WTC11 (cell line): ENCODE measurements around the gene ACBD6. TPM values are rescaled to one million over a fixed set of nuclear protein-coding genes. Genes with fewer than 3 reads are reported as not detected.

Source experiments
- ATAC-seq: fragments of 200-7000 bp; cut with Tn5 transposase; 2 replicates; pipeline ENCODE4 v1.10.0; 2021; ENCODE audit warnings: mild to moderate bottlenecking, moderate library complexity
- CTCF ChIA-PET: fragments of 300-600 bp; sonication (Branson Sonifier 250); formaldehyde crosslinking; loops from one replicate; lab custom pipeline; 2021; ENCODE audit warnings: antibody characterized with exemption; lab: Charles Lee
- POLR2A ChIA-PET: fragments of 350-600 bp; sonication (Branson Sonifier 250); formaldehyde crosslinking; loops from one replicate; lab custom pipeline; 2021; ENCODE audit warnings: antibody characterized with exemption; lab: Charles Lee
- DNase-seq: peaks from one replicate; pipeline ENCODE4 v3.0.0; 2021; ENCODE audit warnings: low spot score
- H3K27ac Mint-ChIP-seq: 2 replicates; pipeline ENCODE4 v1.8.0; 2021; ENCODE audit warnings: mixed read lengths
- H3K27me3 Mint-ChIP-seq: 2 replicates; pipeline ENCODE4 v1.8.0; 2021; ENCODE audit warnings: low read depth, mild to moderate bottlenecking, moderate library complexity, mixed read lengths
- H3K36me3 Mint-ChIP-seq: 2 replicates; pipeline ENCODE4 v1.8.0; 2021; ENCODE audit warnings: mixed read lengths
- H3K4me1 Mint-ChIP-seq: 2 replicates; pipeline ENCODE4 v1.8.0; 2022; ENCODE audit warnings: mixed read lengths
- H3K4me3 Mint-ChIP-seq: 2 replicates; pipeline ENCODE4 v1.8.0; 2021; ENCODE audit warnings: mild to moderate bottlenecking, moderate library complexity, mixed read lengths
- H3K9me3 Mint-ChIP-seq: 2 replicates; pipeline ENCODE4 v1.8.0; 2021; ENCODE audit warnings: mixed read lengths
- EMX1 ChIP-seq: fragments of 250-450 bp; sonication (Bioruptor Pico); IDR thresholded peaks from 2 replicates; pipeline ENCODE4 v1.8.0; 2021; ENCODE audit warnings: mild to moderate bottlenecking
- GRHL2 ChIP-seq: fragments of 250-450 bp; sonication (Bioruptor Pico); IDR thresholded peaks from 2 replicates; pipeline ENCODE4 v1.8.0; 2022; ENCODE audit warnings: mild to moderate bottlenecking, moderate library complexity; ENCODE audit not compliant: insufficient replicate concordance, severe bottlenecking
- JUN ChIP-seq: sonication (generic); formaldehyde crosslinking; IDR thresholded peaks from 2 replicates; pipeline ENCODE4 v1.8.0; 2023; ENCODE audit warnings: mild to moderate bottlenecking, missing genetic modification reagents
- KAT7 ChIP-seq: sonication (generic); formaldehyde crosslinking; IDR thresholded peaks from 2 replicates; pipeline ENCODE4 v1.8.1; 2023; ENCODE audit warnings: missing genetic modification reagents, mild to moderate bottlenecking, borderline replicate concordance
- NFE2L1 ChIP-seq: sonication (generic); formaldehyde crosslinking; IDR thresholded peaks from 2 replicates; pipeline ENCODE4 v1.8.1; 2023; ENCODE audit warnings: missing genetic modification reagents
- OVOL2 ChIP-seq: fragments of 250-450 bp; sonication (Bioruptor Pico); IDR thresholded peaks from 2 replicates; pipeline ENCODE4 v1.9.0; 2021; ENCODE audit warnings: mild to moderate bottlenecking, borderline replicate concordance
- SMAD4 ChIP-seq: sonication (generic); formaldehyde crosslinking; IDR thresholded peaks from 2 replicates; pipeline ENCODE4 v1.8.0; 2022; ENCODE audit warnings: mild to moderate bottlenecking, missing genetic modification reagents
- TEAD1 ChIP-seq: sonication (generic); formaldehyde crosslinking; IDR thresholded peaks from 2 replicates; pipeline ENCODE4 v1.8.0; 2022; ENCODE audit warnings: mild to moderate bottlenecking, missing genetic modification reagents
- TP53 ChIP-seq: sonication (generic); formaldehyde crosslinking; IDR thresholded peaks from 2 replicates; pipeline ENCODE4 v1.8.1; 2023; ENCODE audit warnings: mild to moderate bottlenecking, missing genetic modification reagents
- ZNF219 ChIP-seq: sonication (generic); formaldehyde crosslinking; IDR thresholded peaks from 2 replicates; pipeline ENCODE4 v1.8.0; 2023; ENCODE audit warnings: missing genetic modification reagents, mild to moderate bottlenecking, borderline replicate concordance
- ZNF671 ChIP-seq: fragments of 250-450 bp; sonication (Bioruptor Pico); IDR thresholded peaks from 2 replicates; pipeline ENCODE4 v1.8.0; 2021; ENCODE audit warnings: mild to moderate bottlenecking
- total RNA-seq: library from RNA; stranded (reverse); gene quantifications from 3 replicates; pipeline ENCODE4 v1.2.3, GENCODE V29; 2021
- TF ChIP-seq, protein P1 (sequence below): sonication (generic); formaldehyde crosslinking; IDR thresholded peaks from 2 replicates; pipeline ENCODE4 v1.8.0; 2022; ENCODE audit warnings: mild to moderate bottlenecking, missing genetic modification reagents
- TF ChIP-seq, protein P2 (sequence below): fragments of 200-600 bp; IDR thresholded peaks from 2 replicates; pipeline ENCODE4 v1.8.0; 2022; ENCODE audit warnings: antibody characterized with exemption
- TF ChIP-seq, protein P3 (sequence below): fragments of 250-450 bp; sonication (Bioruptor Pico); IDR thresholded peaks from 2 replicates; pipeline ENCODE4 v1.9.0; 2021; ENCODE audit warnings: mild to moderate bottlenecking, borderline replicate concordance
- TF ChIP-seq, protein P4 (sequence below): sonication (generic); formaldehyde crosslinking; IDR thresholded peaks from 2 replicates; pipeline ENCODE4 v1.8.0; 2023; ENCODE audit warnings: missing genetic modification reagents, mild to moderate bottlenecking, borderline replicate concordance
- TF ChIP-seq, protein P5 (sequence below): fragments of 250-450 bp; sonication (Bioruptor Pico); IDR thresholded peaks from 2 replicates; pipeline ENCODE4 v1.9.0; 2021; ENCODE audit warnings: mild to moderate bottlenecking
- TF ChIP-seq, protein P6 (sequence below): fragments of 250-450 bp; sonication (Bioruptor Pico); conservative IDR thresholded peaks from 2 replicates; pipeline ENCODE4 v1.9.0; 2021; ENCODE audit warnings: mild to moderate bottlenecking
- TF ChIP-seq, protein P7 (sequence below): sonication (generic); formaldehyde crosslinking; IDR thresholded peaks from 2 replicates; pipeline ENCODE4 v1.8.1; 2022; ENCODE audit warnings: low read depth, mild to moderate bottlenecking, moderate library complexity, missing genetic modification reagents, borderline replicate concordance

ACBD6 gene
- total RNA-seq, 1 experiment from 2014 or later: 53.5 TPM

DNA sequence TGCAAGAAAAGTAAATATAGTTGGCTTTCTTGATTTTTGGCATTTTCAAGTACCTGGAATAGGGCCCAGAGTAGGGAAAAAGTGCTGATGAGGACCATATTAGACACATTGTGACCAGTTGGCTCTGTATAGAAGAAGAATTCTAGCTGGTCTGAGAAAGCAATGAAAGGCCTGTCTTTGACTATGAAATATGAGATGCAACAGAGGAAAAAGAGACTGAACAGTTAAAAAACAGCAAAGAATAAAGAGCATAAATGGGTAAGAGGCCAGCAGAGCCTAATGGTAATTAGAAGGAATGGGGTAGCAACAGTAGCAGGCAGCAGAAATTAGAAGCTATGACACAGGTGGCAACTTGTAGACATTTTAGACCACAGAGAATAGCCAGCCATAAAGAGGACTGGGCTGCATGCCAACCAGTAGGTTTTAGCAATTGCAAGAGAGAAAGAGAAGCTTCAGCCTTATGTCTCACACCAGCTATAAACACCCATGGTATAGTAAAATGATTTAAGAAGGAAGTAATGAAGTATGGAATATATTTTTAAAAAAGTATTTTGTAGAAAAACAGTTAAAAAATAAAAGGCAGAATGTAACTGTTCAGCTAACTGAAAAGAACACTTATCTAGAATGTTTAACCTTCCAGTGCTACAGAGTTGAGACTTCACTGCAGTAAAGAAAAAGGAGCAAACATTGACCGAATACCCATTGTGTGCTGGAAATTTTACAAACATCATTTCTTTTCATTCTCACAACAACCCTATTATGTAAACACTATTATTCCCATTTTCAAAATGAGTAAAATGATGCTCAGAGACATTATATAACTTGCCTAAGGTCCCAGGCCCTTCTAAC is 158.2 kb downstream of the ACBD6 start (continued):
- TF ChIP-seq, protein P1, sequence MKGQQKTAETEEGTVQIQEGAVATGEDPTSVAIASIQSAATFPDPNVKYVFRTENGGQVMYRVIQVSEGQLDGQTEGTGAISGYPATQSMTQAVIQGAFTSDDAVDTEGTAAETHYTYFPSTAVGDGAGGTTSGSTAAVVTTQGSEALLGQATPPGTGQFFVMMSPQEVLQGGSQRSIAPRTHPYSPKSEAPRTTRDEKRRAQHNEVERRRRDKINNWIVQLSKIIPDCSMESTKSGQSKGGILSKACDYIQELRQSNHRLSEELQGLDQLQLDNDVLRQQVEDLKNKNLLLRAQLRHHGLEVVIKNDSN (CRISPR knock-in tag): no peak
- TF ChIP-seq TP53 (CRISPR knock-in tag) (no peak), JUN (CRISPR knock-in tag) (no peak)

DNA sequence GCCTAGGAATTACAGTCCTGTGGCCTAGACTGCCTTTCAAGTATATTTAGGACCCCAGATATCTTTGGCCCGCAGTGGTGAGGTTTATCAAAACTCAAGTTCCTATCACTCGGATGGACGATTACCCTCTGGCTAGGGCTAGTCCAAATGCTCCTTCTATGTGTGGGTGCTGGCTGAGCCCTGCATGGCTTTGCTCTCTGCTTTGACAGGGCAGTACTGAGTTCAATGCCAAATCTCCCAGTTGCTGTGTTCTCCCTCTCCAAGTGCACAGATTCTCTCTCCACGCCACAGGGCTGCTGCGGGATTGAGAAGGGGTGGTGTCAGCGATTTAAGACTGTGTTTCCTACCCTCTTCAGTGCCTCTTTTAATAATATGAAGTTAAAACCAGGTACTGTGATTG is 175.3 kb downstream of the ACBD6 start:
- H3K4me1 Mint-ChIP-seq: no peaks in the 10 kb centered on the region
- CTCF ChIA-PET: no interaction called here
- ATAC-seq (no peak), DNase-seq (no peak)
- H3K9me3 Mint-ChIP-seq: peaks cover 30% of the 10 kb centered on the region
- TF ChIP-seq GRHL2: no peak
- no peak for TF ChIP-seq JUN (CRISPR knock-in tag)
- TF ChIP-seq KAT7 (CRISPR knock-in tag): no peak
- no peak for TF ChIP-seq ZNF219 (CRISPR knock-in tag)
- TF ChIP-seq SMAD4 (CRISPR knock-in tag): no peak
- TF ChIP-seq, protein P2, sequence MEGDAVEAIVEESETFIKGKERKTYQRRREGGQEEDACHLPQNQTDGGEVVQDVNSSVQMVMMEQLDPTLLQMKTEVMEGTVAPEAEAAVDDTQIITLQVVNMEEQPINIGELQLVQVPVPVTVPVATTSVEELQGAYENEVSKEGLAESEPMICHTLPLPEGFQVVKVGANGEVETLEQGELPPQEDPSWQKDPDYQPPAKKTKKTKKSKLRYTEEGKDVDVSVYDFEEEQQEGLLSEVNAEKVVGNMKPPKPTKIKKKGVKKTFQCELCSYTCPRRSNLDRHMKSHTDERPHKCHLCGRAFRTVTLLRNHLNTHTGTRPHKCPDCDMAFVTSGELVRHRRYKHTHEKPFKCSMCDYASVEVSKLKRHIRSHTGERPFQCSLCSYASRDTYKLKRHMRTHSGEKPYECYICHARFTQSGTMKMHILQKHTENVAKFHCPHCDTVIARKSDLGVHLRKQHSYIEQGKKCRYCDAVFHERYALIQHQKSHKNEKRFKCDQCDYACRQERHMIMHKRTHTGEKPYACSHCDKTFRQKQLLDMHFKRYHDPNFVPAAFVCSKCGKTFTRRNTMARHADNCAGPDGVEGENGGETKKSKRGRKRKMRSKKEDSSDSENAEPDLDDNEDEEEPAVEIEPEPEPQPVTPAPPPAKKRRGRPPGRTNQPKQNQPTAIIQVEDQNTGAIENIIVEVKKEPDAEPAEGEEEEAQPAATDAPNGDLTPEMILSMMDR: no peak
- no peak for TF ChIP-seq EMX1 (CRISPR knock-in tag)
- TF ChIP-seq, protein P3, sequence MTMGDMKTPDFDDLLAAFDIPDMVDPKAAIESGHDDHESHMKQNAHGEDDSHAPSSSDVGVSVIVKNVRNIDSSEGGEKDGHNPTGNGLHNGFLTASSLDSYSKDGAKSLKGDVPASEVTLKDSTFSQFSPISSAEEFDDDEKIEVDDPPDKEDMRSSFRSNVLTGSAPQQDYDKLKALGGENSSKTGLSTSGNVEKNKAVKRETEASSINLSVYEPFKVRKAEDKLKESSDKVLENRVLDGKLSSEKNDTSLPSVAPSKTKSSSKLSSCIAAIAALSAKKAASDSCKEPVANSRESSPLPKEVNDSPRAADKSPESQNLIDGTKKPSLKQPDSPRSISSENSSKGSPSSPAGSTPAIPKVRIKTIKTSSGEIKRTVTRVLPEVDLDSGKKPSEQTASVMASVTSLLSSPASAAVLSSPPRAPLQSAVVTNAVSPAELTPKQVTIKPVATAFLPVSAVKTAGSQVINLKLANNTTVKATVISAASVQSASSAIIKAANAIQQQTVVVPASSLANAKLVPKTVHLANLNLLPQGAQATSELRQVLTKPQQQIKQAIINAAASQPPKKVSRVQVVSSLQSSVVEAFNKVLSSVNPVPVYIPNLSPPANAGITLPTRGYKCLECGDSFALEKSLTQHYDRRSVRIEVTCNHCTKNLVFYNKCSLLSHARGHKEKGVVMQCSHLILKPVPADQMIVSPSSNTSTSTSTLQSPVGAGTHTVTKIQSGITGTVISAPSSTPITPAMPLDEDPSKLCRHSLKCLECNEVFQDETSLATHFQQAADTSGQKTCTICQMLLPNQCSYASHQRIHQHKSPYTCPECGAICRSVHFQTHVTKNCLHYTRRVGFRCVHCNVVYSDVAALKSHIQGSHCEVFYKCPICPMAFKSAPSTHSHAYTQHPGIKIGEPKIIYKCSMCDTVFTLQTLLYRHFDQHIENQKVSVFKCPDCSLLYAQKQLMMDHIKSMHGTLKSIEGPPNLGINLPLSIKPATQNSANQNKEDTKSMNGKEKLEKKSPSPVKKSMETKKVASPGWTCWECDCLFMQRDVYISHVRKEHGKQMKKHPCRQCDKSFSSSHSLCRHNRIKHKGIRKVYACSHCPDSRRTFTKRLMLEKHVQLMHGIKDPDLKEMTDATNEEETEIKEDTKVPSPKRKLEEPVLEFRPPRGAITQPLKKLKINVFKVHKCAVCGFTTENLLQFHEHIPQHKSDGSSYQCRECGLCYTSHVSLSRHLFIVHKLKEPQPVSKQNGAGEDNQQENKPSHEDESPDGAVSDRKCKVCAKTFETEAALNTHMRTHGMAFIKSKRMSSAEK (CRISPR knock-in tag): no peak
- no peak for TF ChIP-seq NFE2L1 (CRISPR knock-in tag)
- TF ChIP-seq, protein P4, sequence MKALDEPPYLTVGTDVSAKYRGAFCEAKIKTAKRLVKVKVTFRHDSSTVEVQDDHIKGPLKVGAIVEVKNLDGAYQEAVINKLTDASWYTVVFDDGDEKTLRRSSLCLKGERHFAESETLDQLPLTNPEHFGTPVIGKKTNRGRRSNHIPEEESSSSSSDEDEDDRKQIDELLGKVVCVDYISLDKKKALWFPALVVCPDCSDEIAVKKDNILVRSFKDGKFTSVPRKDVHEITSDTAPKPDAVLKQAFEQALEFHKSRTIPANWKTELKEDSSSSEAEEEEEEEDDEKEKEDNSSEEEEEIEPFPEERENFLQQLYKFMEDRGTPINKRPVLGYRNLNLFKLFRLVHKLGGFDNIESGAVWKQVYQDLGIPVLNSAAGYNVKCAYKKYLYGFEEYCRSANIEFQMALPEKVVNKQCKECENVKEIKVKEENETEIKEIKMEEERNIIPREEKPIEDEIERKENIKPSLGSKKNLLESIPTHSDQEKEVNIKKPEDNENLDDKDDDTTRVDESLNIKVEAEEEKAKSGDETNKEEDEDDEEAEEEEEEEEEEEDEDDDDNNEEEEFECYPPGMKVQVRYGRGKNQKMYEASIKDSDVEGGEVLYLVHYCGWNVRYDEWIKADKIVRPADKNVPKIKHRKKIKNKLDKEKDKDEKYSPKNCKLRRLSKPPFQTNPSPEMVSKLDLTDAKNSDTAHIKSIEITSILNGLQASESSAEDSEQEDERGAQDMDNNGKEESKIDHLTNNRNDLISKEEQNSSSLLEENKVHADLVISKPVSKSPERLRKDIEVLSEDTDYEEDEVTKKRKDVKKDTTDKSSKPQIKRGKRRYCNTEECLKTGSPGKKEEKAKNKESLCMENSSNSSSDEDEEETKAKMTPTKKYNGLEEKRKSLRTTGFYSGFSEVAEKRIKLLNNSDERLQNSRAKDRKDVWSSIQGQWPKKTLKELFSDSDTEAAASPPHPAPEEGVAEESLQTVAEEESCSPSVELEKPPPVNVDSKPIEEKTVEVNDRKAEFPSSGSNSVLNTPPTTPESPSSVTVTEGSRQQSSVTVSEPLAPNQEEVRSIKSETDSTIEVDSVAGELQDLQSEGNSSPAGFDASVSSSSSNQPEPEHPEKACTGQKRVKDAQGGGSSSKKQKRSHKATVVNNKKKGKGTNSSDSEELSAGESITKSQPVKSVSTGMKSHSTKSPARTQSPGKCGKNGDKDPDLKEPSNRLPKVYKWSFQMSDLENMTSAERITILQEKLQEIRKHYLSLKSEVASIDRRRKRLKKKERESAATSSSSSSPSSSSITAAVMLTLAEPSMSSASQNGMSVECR (CRISPR knock-in tag): no peak
- TF ChIP-seq, protein P5, sequence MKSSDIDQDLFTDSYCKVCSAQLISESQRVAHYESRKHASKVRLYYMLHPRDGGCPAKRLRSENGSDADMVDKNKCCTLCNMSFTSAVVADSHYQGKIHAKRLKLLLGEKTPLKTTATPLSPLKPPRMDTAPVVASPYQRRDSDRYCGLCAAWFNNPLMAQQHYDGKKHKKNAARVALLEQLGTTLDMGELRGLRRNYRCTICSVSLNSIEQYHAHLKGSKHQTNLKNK (CRISPR knock-in tag): no peak
- TF ChIP-seq OVOL2 (CRISPR knock-in tag): no peak
- TF ChIP-seq, protein P6, sequence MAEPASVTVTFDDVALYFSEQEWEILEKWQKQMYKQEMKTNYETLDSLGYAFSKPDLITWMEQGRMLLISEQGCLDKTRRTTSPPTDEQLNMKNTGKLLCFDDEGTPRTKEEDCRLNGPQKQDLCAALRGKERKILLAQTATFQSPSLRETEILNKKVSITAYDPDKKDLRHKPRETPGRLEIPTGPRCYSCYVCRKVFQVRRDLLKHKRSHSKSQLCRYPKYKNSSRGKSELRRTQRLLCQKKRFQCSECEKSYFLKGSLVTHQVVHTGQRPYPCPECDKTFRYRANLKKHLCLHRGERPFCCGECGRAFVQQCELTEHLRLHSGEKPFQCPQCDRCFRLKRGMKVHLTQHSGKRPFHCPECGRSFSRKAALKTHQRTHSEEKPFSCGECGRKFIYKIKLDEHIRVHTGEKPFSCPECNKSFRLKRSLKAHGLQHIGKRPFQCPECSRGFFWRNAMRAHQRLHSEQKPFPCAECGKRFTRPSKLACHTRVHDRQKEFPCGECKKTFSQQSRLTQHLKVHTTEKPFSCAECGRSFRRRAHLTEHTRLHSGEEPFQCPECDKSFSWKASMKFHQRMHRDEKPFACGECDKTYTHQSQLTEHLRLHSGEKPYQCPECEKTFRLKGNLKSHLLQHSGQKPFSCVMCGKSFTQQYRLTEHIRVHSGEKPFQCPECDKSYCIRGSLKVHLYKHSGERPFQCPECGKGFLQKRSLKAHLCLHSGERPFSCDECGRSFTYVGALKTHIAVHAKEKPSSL (CRISPR knock-in tag): no peak
- no peak for TF ChIP-seq TEAD1 (CRISPR knock-in tag)
- TF ChIP-seq, protein P7, sequence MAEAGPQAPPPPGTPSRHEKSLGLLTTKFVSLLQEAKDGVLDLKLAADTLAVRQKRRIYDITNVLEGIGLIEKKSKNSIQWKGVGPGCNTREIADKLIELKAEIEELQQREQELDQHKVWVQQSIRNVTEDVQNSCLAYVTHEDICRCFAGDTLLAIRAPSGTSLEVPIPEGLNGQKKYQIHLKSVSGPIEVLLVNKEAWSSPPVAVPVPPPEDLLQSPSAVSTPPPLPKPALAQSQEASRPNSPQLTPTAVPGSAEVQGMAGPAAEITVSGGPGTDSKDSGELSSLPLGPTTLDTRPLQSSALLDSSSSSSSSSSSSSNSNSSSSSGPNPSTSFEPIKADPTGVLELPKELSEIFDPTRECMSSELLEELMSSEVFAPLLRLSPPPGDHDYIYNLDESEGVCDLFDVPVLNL (CRISPR knock-in tag): no peak
- TF ChIP-seq ZNF671 (CRISPR knock-in tag): no peak
- H3K36me3 Mint-ChIP-seq: peaks cover 9% of the 10 kb centered on the region
- H3K27me3 Mint-ChIP-seq: no peaks in the 10 kb centered on the region
- POLR2A ChIA-PET: no interaction called here
- no peak overlapping the region for H3K4me3 Mint-ChIP-seq
- H3K27ac Mint-ChIP-seq: no peak overlapping the region
